OCI-LY1 (cell line): ENCODE results near the gene ARHGDIG.
A peak's percentile ranks its signal among the peaks of the same experiment; 100 is the strongest.

ENCODE experiments used
- H2AFZ ChIP-seq: fragments of 200-600 bp; sonication (generic), shearing (Covaris generic); 2 replicates; pipeline ENCODE4 v1.6.0; 2014; ENCODE audit warnings: antibody characterized with exemption, mild to moderate bottlenecking, low read length
- H3F3A ChIP-seq: fragments of 200-600 bp; sonication (generic), shearing (Covaris generic); 2 replicates; pipeline ENCODE4 v1.6.0; 2014; ENCODE audit warnings: mild to moderate bottlenecking, antibody characterized with exemption, low read length, moderate library complexity; ENCODE audit not compliant: insufficient read depth
- H3K27ac ChIP-seq: fragments of 200-600 bp; sonication (generic); 2 replicates; pipeline ENCODE4 v1.5.1; 2014; ENCODE audit warnings: low read length, mixed run types, mild to moderate bottlenecking, low read depth; ENCODE audit not compliant: poor library complexity, severe bottlenecking
- H3K27me3 ChIP-seq: fragments of 200-600 bp; sonication (generic); 2 replicates; pipeline ENCODE4 v1.6.0; 2014; ENCODE audit warnings: antibody characterized with exemption, mild to moderate bottlenecking, low read length, moderate library complexity; ENCODE audit not compliant: insufficient read depth
- H3K36me3 ChIP-seq: fragments of 200-600 bp; sonication (generic); 2 replicates; pipeline ENCODE4 v1.6.1; 2014; ENCODE audit warnings: mild to moderate bottlenecking, antibody characterized with exemption, low read length, moderate library complexity, mixed read lengths; ENCODE audit not compliant: insufficient read depth
- H3K4me1 ChIP-seq: fragments of 200-600 bp; sonication (generic); 2 replicates; pipeline ENCODE4 v1.5.1; 2014; ENCODE audit warnings: mild to moderate bottlenecking, low read length, moderate library complexity; ENCODE audit not compliant: insufficient read depth, severe bottlenecking
- H3K4me2 ChIP-seq: fragments of 200-600 bp; sonication (generic), shearing (Covaris generic); 2 replicates; pipeline ENCODE4 v1.6.1; 2014; ENCODE audit warnings: low read length
- H3K4me3 ChIP-seq: fragments of 200-600 bp; sonication (generic); 2 replicates; pipeline ENCODE4 v1.5.1; 2014; ENCODE audit warnings: low read length, low read depth, mild to moderate bottlenecking, mixed read lengths; ENCODE audit not compliant: poor library complexity, severe bottlenecking
- H3K79me2 ChIP-seq: fragments of 200-600 bp; shearing (Covaris generic); 2 replicates; pipeline ENCODE4 v1.6.1; 2016; ENCODE audit warnings: mixed run types, low read length, mixed read lengths; ENCODE audit not compliant: insufficient read depth
- H3K9ac ChIP-seq: fragments of 200-600 bp; sonication (generic), shearing (Covaris generic); 2 replicates; pipeline ENCODE4 v1.6.1; 2014; ENCODE audit warnings: mild to moderate bottlenecking, low read length, mixed read lengths
- H3K9me2 ChIP-seq: fragments of 200-600 bp; sonication (generic), shearing (Covaris generic); 2 replicates; pipeline ENCODE4 v1.6.1; 2014; ENCODE audit warnings: low read depth, mild to moderate bottlenecking, low read length, mixed read lengths
- H3K9me3 ChIP-seq: fragments of 200-600 bp; shearing (Covaris generic); 2 replicates; pipeline ENCODE4 v1.6.1; 2014; ENCODE audit warnings: low read length, mixed read lengths
- H4K20me1 ChIP-seq: fragments of 200-600 bp; sonication (generic), shearing (Covaris generic); 2 replicates; pipeline ENCODE4 v1.6.0; 2016; ENCODE audit warnings: mild to moderate bottlenecking, low read length; ENCODE audit not compliant: insufficient read depth
- CTCF ChIP-seq: fragments of 200-600 bp; sonication (generic), shearing (Covaris generic); IDR thresholded peaks from 2 replicates; pipeline ENCODE4 v1.5.1; 2017; ENCODE audit warnings: mild to moderate bottlenecking, antibody characterized with exemption, low read length, moderate library complexity, mixed read lengths
- EZH2 ChIP-seq: fragments of 200-600 bp; sonication (generic), shearing (Covaris generic); IDR thresholded peaks from 2 replicates; pipeline ENCODE4 v1.8.0; 2017; ENCODE audit warnings: borderline replicate concordance, mixed run types, mild to moderate bottlenecking, antibody characterized with exemption, low read length, moderate library complexity, mixed read lengths

Gene ARHGDIG

GRCh38 chr16:249431-249830 is 31.0 kb upstream of the ARHGDIG start:
- Histone ChIP-seq H3F3A (no peaks in the 10 kb centered on the region), H3K27ac (no peak overlapping the region), H3K9me3 (no peaks in the 10 kb centered on the region), H3K79me2 (no peaks in the 10 kb centered on the region), H3K36me3 (peaks cover 14% of the 10 kb centered on the region), H3K9ac (no peak overlapping the region), H3K9me2 (no peaks in the 10 kb centered on the region), H3K4me3 (no peak overlapping the region), H3K4me1 (peaks cover 13% of the 10 kb centered on the region), H3K4me2 (no peak overlapping the region), H3K27me3 (no peaks in the 10 kb centered on the region), H2AFZ (no peak overlapping the region), H4K20me1 (no peaks in the 10 kb centered on the region)
- TF ChIP-seq EZH2 = no peak
- no peak for TF ChIP-seq CTCF

- Histone ChIP-seq H3K9ac (no peak overlapping the region), H3K4me1 (peaks cover 13% of the 10 kb centered on the region), H3K4me3 (no peak overlapping the region), H3K9me3 (no peaks in the 10 kb centered on the region), H3K79me2 (no peaks in the 10 kb centered on the region), H3K27ac (peak overlapping the region; percentile 26), H3K4me2 (peak overlapping the region; percentile 13), H3K27me3 (no peaks in the 10 kb centered on the region), H2AFZ (no peak overlapping the region), H3K9me2 (no peaks in the 10 kb centered on the region), H3F3A (no peaks in the 10 kb centered on the region; the same call in 1 of the 2 replicates), H3K36me3 (peaks cover 29% of the 10 kb centered on the region), H4K20me1 (no peaks in the 10 kb centered on the region)
- TF ChIP-seq CTCF = no peak
- TF ChIP-seq EZH2 = no peak
Measured at GRCh38 chr16:252366-253337, 27.7 kb upstream of the ARHGDIG start.

GRCh38 chr16:253833-254232 is 26.6 kb upstream of the ARHGDIG start:
- Histone ChIP-seq H3K4me3 (no peak overlapping the region), H3K36me3 (peaks cover 29% of the 10 kb centered on the region), H3K9ac (no peak overlapping the region), H3K9me3 (no peaks in the 10 kb centered on the region), H3F3A (no peaks in the 10 kb centered on the region; the same call in 1 of the 2 replicates), H3K4me1 (peaks cover 13% of the 10 kb centered on the region), H4K20me1 (no peaks in the 10 kb centered on the region), H3K79me2 (no peaks in the 10 kb centered on the region), H2AFZ (no peak overlapping the region), H3K27me3 (no peaks in the 10 kb centered on the region), H3K9me2 (no peaks in the 10 kb centered on the region), H3K4me2 (no peak overlapping the region), H3K27ac (no peak overlapping the region)
- TF ChIP-seq EZH2 (no peak), CTCF (no peak)
